Measurements from ENCODE around the gene ZDHHC9.

Gene ZDHHC9

GRCh38 chrX:129761596-129761995 is 82.1 kb downstream of the ZDHHC9 start:
- H3K9ac ChIP-seq (ENCODE audit: low read depth, low read length) = no peak overlapping the region
- H3K4me1 ChIP-seq (ENCODE audit: control insufficient read depth, insufficient read depth, low read length) = no peaks in the 10 kb centered on the region
- H3K27ac ChIP-seq (ENCODE audit: low read depth, low read length) = no peak overlapping the region
- H3K36me3 ChIP-seq (ENCODE audit: control insufficient read depth, insufficient read depth, low read length) = no peaks in the 10 kb centered on the region
- no peaks in the 10 kb centered on the region for H3K9me3 ChIP-seq (ENCODE audit: control insufficient read depth, insufficient read depth, low read length)
- H3K4me3 ChIP-seq (ENCODE audit: low read depth, low read length) = no peak overlapping the region
- H3K27me3 ChIP-seq (ENCODE audit: control insufficient read depth, insufficient read depth, low read length) = no peaks in the 10 kb centered on the region; the same call in 1 of the 2 replicates

GRCh38 chrX:129760981-129761380 is 82.7 kb downstream of the ZDHHC9 start:
- Histone ChIP-seq H3K27ac (ENCODE audit: low read depth, low read length) (no peak overlapping the region), H3K27me3 (ENCODE audit: control insufficient read depth, insufficient read depth, low read length) (no peaks in the 10 kb centered on the region; the same call in 1 of the 2 replicates), H3K9ac (ENCODE audit: low read depth, low read length) (no peak overlapping the region)

GRCh38 chrX:129760155-129760554 is 83.5 kb downstream of the ZDHHC9 start:
- H3K27ac ChIP-seq (ENCODE audit: low read depth, low read length) = no peak overlapping the region
- H3K9me3 ChIP-seq (ENCODE audit: control insufficient read depth, insufficient read depth, low read length) = no peaks in the 10 kb centered on the region
- no peak overlapping the region for H3K4me3 ChIP-seq (ENCODE audit: low read depth, low read length)
- no peaks in the 10 kb centered on the region for H3K4me1 ChIP-seq (ENCODE audit: control insufficient read depth, insufficient read depth, low read length)
- H3K36me3 ChIP-seq (ENCODE audit: control insufficient read depth, insufficient read depth, low read length) = no peaks in the 10 kb centered on the region
- no peak overlapping the region for H3K9ac ChIP-seq (ENCODE audit: low read depth, low read length)
- no peaks in the 10 kb centered on the region; the same call in 1 of the 2 replicates for H3K27me3 ChIP-seq (ENCODE audit: control insufficient read depth, insufficient read depth, low read length)

More at GRCh38 chrX:129760981-129761380, 82.7 kb downstream of the ZDHHC9 start:
- Histone ChIP-seq H3K36me3 (ENCODE audit: control insufficient read depth, insufficient read depth, low read length) (no peaks in the 10 kb centered on the region), H3K9me3 (ENCODE audit: control insufficient read depth, insufficient read depth, low read length) (no peaks in the 10 kb centered on the region), H3K4me1 (ENCODE audit: control insufficient read depth, insufficient read depth, low read length) (no peaks in the 10 kb centered on the region), H3K4me3 (ENCODE audit: low read depth, low read length) (no peak overlapping the region)

- Histone ChIP-seq H3K4me3 (ENCODE audit: low read depth, low read length) (no peak overlapping the region), H3K27me3 (ENCODE audit: control insufficient read depth, insufficient read depth, low read length) (no peaks in the 10 kb centered on the region; the same call in 1 of the 2 replicates), H3K4me1 (ENCODE audit: control insufficient read depth, insufficient read depth, low read length) (no peaks in the 10 kb centered on the region), H3K27ac (ENCODE audit: low read depth, low read length) (no peak overlapping the region), H3K9me3 (ENCODE audit: control insufficient read depth, insufficient read depth, low read length) (no peaks in the 10 kb centered on the region), H3K36me3 (ENCODE audit: control insufficient read depth, insufficient read depth, low read length) (no peaks in the 10 kb centered on the region), H3K9ac (ENCODE audit: low read depth, low read length) (no peak overlapping the region)
Measured at GRCh38 chrX:129759576-129760061, 84.1 kb downstream of the ZDHHC9 start.

- Histone ChIP-seq H3K4me3 (ENCODE audit: low read depth, low read length) (no peak overlapping the region), H3K27ac (ENCODE audit: low read depth, low read length) (no peak overlapping the region), H3K9ac (ENCODE audit: low read depth, low read length) (no peak overlapping the region), H3K27me3 (ENCODE audit: control insufficient read depth, insufficient read depth, low read length) (peaks cover 2% of the 10 kb centered on the region; the same call in 1 of the 2 replicates), H3K9me3 (ENCODE audit: control insufficient read depth, insufficient read depth, low read length) (no peaks in the 10 kb centered on the region), H3K36me3 (ENCODE audit: control insufficient read depth, insufficient read depth, low read length) (no peaks in the 10 kb centered on the region), H3K4me1 (ENCODE audit: control insufficient read depth, insufficient read depth, low read length) (peaks cover 4% of the 10 kb centered on the region; the same call in 1 of the 2 replicates)
Measured at GRCh38 chrX:129755779-129756650, 87.7 kb downstream of the ZDHHC9 start.

GRCh38 chrX:129754056-129755024 is 89.3 kb downstream of the ZDHHC9 start:
- Histone ChIP-seq H3K4me3 (ENCODE audit: low read depth, low read length) (no peak overlapping the region), H3K27me3 (ENCODE audit: control insufficient read depth, insufficient read depth, low read length) (peaks cover 2% of the 10 kb centered on the region; the same call in 1 of the 2 replicates), H3K4me1 (ENCODE audit: control insufficient read depth, insufficient read depth, low read length) (peaks cover 4% of the 10 kb centered on the region; the same call in 1 of the 2 replicates), H3K9ac (ENCODE audit: low read depth, low read length) (no peak overlapping the region), H3K36me3 (ENCODE audit: control insufficient read depth, insufficient read depth, low read length) (no peaks in the 10 kb centered on the region), H3K27ac (ENCODE audit: low read depth, low read length) (no peak overlapping the region), H3K9me3 (ENCODE audit: control insufficient read depth, insufficient read depth, low read length) (no peaks in the 10 kb centered on the region)

Data from HUES48 (cell line).